ENCODE data around the gene DAB2IP.

DAB2IP gene

DNA sequence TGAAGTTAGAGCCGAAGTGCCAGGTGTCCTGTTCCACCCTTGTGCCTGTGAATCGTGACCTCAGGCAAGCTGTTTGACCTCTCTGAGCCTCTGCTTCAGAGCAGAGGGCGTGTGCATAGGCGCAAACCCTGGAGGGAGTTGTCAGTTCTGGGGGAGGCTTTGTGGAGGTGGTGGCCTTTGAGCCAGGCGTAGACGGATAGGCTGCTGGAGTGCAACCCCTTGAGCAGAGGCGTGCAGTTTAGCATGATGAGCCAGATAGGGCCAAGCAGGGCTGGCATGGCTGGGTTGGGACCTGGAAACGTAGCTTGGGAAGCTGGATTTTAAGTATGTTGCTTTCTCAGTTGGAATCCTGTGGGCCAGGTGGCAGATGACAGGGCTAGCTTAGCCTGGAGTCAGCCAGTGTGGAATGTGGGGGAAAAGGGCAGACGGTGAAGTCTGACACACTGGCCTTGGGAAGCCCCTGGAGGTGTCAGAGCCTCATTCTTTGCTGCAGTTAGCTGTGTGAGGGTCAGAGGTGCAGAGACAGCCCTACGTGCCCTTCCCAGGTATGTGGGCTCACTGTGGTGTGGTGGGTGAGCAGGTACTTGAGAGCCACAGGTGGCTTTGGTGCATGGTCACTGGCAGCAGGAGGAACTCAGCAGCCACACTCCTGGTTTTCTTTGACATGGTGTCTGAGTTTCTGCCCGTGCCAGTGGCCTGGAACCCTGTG lies 93.4 kb downstream of the DAB2IP start:
- no peak for DNase-seq (ENCODE audit: low read depth)

DNA sequence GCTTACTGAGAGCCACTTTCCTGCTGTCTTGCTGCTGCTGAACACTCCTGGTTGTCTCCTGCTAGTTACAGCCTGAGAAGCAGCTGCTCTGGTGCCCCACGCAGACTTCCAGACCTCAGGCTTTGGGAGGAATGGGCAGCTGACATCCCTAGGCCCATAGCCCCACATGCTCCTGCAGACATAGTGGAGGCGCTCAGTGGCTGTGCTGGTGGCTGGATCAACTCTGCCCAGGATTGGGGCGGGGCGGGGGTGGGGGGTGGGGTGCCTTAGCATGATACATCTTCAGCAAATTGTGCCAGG lies 93.9 kb downstream of the DAB2IP start:
- DNase-seq (ENCODE audit: low read depth) = no peak

DNA sequence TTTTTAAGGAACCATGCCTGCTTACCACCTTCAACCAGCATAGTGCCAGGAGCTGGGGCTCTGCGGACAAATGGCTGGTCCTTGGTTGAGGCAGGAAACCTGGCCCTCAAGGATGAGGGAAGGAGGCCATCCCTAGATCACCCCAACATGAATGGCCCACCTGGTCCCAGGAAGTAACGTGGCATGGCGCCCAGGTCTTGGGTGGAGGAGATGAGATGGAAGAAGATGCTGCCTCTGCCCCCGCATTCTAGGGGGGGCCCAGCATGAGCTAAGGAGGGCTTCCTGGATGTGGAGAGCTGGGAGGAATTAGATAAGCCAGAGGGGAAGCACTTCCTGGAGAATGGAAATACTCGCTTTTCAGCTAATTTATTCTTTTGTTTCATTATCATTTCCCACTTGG lies 95.0 kb downstream of the DAB2IP start:
- DNase-seq (ENCODE audit: low read depth) = no peak

DNA sequence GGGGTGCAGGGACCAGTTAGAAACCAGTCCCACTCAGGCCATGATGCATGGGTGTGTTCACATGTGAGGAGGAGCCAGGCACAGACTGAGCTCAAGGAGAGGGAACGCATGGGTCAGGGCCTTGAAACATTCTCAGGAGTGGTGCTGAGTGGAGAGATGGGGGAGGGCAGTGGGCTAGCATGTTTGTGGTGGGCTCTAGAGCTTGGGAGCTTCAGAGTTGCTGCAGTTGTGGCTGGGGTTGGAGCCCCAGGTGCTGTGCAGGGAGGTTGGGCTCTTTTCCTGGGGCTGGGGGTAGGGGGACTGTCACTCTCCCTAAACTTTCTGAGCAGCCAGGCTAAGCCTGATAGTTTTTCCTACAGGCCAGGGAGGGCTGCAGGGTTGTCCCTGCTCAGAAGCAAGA lies 95.4 kb downstream of the DAB2IP start:
- no peak for DNase-seq (ENCODE audit: low read depth)

DNA sequence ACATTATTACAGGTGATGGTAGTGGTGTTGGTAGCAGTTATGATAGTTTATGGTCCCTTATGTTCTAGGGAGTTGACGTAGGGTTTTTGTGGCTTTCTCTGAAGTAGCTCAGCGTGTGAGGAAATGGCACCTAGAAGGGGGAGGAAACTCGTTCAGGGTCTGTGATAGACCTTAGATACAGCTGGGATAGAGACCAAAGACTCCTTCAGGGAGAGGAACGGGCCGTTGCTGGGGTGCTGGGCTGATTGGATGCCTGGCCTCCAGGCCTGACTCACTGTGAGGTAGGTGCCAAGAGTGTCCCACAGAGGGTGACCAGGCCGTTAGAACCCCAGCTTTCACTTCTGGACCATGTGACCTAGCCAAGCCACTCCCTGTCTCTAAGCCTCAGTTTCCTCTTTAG lies 96.6 kb downstream of the DAB2IP start:
- DNase-seq (ENCODE audit: low read depth) = no peak

DNA sequence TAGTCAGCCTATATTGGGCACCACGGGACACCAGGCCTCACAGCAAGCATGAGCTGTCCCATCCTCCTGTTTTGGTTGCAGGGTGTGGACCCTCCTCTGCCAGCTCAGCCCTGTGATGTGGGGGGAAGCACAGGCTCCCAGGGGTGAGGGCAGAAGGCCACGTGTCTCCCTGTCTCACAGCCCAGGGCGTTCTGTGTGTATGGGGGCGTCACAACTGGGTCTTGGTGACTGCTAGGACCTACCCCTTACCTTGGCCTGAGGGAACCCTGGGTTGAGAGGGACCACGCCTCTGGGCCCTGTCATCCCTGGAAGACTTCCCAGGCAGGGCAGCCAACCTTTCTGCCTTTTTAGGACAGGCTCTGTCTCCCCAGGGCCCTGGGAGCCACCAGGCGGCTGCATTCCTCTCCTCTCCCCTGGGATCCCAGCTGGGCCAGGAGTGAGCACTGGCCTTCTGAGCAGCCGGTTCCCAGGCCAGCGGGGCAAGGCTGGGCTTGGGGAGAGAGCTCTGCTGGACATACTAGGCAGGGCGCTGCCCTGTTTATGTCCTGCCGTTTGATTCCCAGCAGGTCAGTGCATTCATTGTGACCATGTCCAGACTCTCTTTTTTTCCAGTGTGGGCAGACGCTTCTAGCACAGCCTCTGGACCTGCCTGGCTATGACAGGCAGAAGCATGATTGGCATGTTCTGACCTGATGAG lies 97.4 kb downstream of the DAB2IP start:
- DNase-seq (ENCODE audit: low read depth) = no peak

DNA sequence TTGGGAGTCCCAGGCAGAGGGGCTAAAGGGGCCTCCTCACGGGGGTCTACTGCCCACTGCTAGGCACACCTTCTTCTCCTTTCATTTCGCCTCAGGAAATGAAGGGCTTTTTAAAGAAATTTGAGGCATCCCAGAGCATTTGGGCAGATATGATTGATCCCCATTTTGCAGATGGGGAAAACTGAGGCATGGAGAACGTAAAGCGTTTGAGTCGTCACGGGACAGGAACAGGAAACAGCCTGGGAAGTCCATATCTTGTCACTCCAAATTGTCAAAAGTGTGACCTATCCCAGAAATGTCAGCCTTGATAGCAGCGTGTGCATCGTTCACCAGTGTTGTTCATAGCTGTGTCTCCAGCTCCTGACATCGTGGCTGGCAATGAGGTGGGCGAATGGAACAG lies 98.2 kb downstream of the DAB2IP start:
- DNase-seq (ENCODE audit: low read depth) = no peak

DNA sequence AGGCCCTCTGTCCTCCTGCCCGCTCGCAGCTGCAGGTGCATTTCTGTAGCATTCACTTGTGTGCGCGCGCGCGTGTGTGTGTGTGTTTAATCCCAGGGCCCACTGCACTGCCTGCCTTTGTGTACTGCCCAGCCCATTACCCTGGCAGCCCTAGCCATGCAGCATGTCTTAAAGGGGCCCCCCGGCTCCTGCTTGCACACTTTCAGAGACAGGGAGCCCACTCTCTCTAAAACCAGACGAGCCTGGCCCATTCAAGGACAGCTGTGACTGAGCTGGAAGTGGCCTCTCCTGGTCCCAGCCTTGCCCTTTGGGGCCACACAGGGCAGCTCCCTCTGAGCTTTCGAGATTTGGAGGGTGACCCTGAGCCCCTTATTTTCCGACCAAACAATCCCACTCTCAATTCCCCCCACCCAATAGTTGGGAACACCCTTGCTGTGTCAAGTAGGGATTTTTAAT lies 98.9 kb downstream of the DAB2IP start:
- DNase-seq (ENCODE audit: low read depth) = no peak

DNA sequence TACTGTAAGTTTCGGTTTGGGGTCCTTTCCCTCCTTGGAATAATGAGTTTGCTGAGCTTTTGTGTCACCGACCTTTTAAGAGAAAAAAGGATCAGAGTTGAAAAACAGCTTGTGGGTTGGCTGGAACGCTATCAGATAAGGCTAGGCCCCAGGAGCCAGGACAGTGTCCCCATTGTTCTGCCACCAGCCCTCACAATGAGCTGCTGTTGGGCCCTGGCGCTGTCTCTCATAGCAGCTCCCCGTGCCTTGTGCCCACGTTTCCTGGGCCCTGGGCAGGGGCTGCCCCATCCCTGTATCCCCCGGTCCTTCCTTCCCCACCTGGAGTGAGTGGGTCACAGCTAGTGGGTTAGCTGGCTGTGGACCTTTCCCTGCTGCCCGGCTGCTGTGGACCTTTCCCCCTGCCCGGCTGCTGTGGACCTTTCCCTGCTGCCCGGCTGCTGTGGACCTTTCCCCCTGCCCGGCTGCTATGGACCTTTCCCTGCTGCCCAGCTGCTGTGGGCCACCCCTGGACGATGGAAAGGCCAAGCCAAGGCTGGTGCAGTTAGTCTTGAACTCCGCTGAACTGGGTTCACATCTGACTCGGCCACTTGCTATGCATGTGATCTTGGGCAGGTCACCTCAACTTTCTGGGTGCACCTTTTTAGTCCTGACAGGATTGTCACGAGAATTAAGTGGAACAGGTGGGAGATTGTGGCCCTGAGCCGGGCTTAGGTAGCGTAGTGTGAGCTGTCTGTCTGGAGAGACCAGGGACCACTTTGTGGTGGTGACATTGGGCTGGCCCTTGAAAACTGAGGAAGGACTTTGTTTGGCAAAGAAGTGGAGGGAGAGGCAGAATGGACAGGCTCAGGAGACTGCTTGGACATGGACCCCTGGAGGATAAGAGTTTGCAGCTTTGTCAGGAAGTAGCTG lies 99.5 kb downstream of the DAB2IP start:
- no peak for DNase-seq (ENCODE audit: low read depth)

DNA sequence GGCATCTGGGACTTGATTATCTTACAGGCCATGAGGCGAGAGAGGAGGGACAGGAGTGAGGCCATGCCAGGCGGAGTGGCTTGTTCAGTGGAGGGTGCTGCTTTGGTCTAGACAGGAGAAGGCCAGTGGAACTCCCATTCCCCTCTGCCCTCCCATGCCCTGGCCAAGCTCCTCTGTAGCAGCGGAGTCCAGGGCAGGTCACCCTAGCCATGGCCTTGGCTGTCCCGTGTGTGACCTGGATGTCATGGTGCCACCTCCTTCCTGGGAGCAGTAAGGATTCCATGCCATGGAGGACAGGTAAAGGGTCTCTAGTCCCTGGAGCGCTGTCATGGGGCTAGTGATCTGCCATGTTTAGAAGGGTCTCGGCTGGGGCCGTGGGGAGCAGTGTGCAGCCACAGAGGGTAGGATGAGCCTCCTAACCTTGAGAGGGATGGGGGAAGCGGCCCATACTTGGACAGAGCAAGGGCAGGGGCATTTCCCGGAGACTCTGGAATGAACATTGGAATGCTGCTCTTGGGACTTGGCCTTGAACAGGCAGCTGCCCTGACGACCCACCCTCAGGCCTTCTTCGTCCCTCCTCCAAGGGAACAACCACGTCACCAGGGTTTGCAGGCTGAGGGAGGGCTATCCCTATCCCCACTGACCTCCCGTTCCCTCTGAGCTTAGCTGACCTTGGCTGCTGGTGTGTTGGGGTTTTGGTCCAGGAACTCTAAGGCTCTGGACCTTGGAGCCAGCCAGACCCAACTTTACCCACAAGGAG lies 100.4 kb downstream of the DAB2IP start:
- DNase-seq (ENCODE audit: low read depth) = no peak

DNA sequence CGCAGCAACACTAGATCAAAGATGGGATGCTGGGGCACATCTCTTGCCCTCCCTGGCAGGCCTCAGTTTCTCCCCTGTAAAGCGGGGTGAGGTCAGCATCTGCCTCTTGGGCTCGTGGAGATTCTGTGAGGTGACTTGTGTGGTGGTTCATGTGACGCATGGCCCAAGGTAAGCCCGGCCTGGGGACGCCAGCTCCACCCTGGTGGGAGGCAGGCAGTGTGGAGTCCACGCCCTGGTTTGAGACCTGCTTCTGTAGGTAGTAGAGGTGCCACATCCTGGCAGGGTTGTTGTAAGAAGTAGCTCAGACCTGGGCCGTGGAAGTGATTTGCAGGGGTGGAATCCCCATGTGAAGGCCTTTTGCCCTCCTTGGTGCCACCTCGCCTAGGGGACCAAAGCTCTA lies 101.5 kb downstream of the DAB2IP start:
- no peak for DNase-seq (ENCODE audit: low read depth)

DNA sequence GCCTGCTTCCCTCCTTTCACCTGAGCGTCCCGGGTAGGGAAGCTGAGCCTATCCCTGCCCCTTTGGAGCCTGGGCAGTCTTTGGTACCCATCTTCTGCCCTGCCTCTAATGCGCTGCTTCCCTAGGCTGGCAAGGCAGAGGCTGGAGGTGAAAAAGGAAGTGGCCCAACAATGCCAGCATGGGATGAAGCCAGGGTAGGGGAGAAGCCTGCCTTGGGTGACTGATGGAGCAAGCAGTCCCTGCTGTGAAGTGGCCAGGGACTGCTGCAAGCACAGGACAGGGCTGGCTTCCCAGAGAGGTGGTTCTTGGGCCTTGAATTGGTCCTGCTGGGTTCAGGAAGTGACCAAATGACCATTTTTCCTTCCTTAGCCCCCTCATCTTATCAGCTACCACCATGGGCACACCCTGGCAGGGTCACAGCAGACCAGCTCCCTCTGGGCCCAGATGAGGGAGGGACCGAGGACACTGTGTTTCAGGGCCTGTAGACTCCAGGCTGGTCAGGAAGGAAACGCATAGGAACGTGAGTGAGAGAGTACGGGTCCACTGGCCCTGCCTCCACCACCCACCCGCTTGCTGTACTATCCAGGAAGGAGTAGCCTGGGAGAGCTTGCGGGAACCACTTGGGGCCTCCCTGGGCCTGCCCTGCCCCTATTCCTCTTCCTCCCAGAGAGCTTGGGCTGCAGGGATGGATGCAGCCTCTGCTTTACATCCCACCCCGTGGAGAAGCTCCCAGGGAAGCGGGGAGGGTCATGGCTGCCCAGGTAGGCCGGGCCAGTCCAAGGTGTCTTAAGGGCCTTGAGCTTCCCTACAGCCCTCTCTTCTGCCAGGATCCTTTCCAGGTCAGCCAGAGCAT lies 102.6 kb downstream of the DAB2IP start:
- DNase-seq (ENCODE audit: low read depth) = no peak

DNA sequence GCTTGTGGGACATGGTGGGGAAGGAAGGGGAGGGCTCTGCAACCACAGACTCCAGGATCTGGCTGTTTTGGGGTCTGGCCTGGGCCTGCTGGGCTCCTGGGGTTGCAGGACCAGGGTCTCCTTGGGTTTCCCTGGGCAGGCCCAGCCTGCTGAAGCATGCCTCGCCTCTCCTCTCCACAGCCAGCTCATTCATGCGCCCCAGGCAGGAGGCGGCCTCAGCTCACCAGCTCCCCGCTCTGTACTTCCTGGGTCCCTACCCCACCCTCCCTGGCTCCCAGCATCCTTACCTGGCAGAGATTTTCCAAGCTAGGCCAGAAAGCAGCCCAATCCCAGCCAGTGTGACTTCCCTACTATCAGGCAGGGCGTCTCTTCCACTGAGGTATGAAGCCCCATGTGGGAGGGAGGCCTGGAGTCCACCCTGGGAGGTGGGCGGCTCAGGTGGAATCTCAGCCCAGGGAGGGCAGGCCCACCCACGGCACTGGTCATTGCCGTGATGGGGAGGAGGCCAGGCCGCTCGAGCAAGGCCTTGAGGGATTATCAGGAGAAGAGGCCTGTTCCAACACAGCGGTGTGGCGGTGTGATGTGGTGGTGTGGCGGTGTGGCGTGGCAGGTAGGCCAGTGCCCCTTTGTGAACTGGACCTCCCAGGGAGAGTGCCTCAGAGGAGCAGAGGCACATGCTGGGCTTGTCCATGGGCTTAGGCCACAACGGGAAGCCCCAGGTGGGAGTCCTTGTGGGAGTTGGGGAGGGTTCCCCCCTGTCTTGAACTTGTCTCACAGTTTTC lies 103.4 kb downstream of the DAB2IP start:
- DNase-seq (ENCODE audit: low read depth) = no peak

DNA sequence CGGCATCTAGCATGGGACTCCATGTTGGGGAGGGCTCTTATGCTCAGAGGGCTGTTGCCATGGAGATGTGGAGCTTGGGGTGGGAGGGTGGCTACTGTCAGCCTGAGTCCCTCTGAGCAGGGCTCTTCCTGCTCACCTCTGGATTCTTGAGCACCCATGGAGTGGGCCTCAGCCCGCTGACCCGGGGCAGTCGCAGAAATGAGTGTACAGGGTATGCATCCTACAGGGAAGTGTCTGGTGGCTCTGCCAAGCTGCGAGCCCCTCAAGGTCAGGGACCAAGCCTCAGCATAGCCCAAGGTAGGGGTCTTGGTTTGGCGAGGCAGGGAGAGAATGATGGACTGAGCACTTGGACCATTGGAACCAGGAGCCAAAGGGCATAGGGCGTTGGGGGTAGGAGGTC lies 104.1 kb downstream of the DAB2IP start:
- no peak for DNase-seq (ENCODE audit: low read depth)

DNA sequence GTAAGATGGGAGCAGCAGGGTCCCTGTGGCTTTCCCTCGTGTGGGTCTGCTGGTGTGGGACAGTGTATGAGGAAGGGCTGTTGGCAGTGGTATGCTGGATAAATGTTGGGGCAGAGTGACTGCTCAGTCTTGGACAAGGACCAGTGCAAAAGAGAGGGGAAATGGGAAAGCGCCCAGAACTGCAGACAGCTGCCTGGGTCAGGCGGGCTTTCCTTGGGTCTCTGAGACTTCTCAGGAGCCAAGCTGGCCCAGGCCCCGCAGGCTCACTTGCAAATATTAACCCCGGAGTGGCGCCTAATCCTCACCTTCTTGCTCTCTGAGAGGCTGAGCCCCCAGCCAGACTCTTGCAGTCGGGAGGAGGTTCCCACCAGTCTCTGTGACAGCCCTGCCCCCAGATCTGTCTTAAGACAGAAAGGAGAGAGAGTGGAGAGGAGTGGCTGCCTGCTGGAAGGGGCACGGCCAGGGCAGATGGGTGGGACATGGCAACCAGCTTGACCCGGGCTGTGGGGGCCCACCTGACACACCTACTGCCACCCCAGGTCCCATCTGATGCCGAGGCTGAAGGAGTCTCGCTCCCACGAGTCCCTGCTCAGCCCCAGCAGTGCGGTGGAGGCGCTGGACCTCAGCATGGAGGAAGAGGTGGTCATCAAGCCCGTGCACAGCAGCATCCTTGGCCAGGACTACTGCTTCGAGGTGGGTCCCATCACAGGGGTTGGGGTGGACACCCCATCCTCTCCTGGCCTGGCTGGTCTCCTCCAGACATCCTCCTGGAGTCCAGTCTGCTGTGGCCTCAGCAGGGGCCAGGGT lies 105.2 kb downstream of the DAB2IP start:
- no peak for DNase-seq (ENCODE audit: low read depth)

DNA sequence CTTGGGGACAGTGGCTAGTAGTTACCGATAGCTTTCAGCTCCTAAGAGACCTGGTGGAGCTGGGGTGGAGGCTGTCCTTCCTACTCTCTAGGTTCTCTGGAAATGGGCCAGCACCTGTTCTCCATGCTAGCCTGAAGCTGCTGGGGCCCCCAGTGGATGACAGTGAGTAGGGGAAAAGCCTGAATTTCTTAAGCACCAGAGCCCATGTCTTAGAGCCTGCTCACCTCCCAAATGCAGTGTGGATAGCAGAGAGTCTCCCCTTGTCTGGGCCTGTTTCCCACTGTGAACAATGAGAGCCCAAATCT lies 105.8 kb downstream of the DAB2IP start:
- DNase-seq (ENCODE audit: low read depth) = no peak

DNA sequence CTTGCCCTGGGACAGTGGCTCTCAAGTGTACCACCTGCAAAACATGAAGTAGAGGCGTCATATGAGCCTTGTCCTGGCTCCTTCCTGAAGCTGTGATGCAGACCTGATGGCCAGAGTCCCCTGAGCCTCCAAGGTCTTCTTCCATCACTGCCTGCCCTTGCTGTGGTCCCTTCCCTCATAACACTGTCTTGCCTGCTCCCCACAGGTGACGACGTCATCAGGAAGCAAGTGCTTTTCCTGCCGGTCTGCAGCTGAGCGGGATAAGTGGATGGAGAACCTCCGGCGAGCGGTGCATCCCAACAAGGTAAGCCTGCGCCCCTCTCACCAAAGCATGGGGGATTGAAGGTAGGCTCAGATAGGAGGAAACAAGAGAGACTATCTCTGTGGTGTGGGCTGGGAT lies 107.3 kb downstream of the DAB2IP start:
- DNase-seq (ENCODE audit: low read depth) = no peak

DNA sequence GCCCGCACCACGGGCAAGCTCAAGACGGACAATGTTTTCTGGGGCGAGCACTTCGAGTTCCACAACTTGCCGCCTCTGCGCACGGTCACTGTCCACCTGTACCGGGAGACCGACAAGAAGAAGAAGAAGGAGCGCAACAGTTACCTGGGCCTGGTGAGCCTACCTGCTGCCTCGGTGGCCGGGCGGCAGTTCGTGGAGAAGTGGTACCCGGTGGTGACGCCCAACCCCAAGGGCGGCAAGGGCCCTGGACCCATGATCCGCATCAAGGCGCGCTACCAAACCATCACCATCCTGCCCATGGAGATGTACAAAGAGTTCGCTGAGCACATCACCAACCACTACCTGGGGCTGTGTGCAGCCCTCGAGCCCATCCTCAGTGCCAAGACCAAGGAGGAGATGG lies 108.6 kb downstream of the DAB2IP start:
- DNase-seq (ENCODE audit: low read depth) = no peak

DNA sequence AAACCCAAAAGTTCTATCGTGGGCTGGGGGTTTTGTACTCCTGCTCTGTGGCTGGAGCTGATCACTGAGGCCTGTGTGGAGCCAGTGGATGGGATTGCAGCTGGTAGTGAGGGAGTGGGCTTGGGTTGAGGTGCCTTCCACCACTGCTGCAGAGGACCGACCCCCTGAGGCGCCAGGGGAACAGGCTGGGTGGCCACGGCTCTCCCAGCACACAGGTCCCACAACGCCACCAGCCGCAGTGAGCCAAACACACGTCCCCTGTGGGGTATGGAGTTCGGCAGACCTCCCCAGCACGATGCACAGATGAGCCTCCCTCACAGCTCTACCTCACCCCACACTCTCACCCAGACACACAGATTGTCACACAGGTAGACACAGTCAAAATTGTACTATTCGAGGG lies 109.1 kb downstream of the DAB2IP start:
- DNase-seq (ENCODE audit: low read depth) = no peak

DNA sequence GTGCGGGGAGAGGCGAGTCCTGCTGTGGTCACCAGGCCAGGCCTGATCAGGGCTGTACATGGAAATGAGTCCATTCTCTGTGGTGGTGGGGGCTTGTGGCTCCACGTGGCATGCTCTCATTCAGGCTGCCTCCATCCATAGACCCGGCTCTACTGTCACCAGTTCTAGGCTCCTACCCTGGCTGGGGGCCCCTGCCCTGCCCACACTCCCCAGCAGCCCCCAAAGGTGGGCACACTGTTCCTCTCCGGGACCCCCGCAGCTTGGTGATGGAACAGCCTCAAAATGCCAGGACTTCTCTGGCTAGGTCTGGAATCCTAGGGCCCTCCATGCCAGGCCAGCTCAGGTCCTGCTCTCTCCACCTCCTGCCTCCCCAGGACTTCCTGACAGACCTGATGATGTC lies 111.7 kb downstream of the DAB2IP start:
- no peak for DNase-seq (ENCODE audit: low read depth)
